Prostate gland (tissue), 2 donors: ENCODE results near the gene RHCE. TPM values are rescaled to one million over a fixed set of nuclear protein-coding genes. Genes with fewer than 3 reads are reported as not detected.
A peak's percentile ranks its signal among the peaks of the same experiment; 100 is the strongest.
"Not testable (repeated sequence)": the region's sequence is repeated elsewhere in the genome, so short reads cannot be mapped to it uniquely, and the experiment has no call there.

ENCODE experiments used
- DNase-seq: peaks from one replicate; pipeline ENCODE4 v3.0.0-alpha.2; 2019; ENCODE audit warnings: low spot score
- H3K27ac ChIP-seq, 2 donors: fragments of 200-600 bp; sonication (generic); 2 replicates each; pipeline ENCODE4 v1.5.1; 2017 to 2019
- H3K27me3 ChIP-seq: fragments of 200-600 bp; sonication (generic); replicated peaks from 2 replicates; pipeline ENCODE4 v1.5.1; 2019; ENCODE audit not compliant: insufficient read depth
- H3K36me3 ChIP-seq, 2 donors: fragments of 200-600 bp; sonication (generic); 1 replicate in 1 of 2; 2 replicates in 1 of 2; pipeline versions ENCODE4 v1.5.1 to v1.8.1; 2017 to 2019
- H3K4me1 ChIP-seq: fragments of 200-600 bp; sonication (generic); replicated peaks from 2 replicates; pipeline ENCODE4 v1.5.1; 2019
- H3K4me3 ChIP-seq, 2 donors: fragments of 200-600 bp; sonication (generic); 2 replicates each; pipeline ENCODE4 v1.5.1; 2017 to 2019
- H3K9me3 ChIP-seq: fragments of 200-600 bp; sonication (generic); 2 replicates; pipeline ENCODE4 v1.5.1; 2017
- POLR2A ChIP-seq: fragments of 450-650 bp; IDR thresholded peaks from one replicate; pipeline ENCODE4 v1.6.1; 2016; ENCODE audit warnings: antibody characterized with exemption, mild to moderate bottlenecking
- POLR2AphosphoS5 ChIP-seq: sonication (generic); formaldehyde crosslinking; IDR thresholded peaks from one replicate; pipeline ENCODE4 v1.6.1; 2017; ENCODE audit warnings: antibody characterized with exemption
- WGBS: methylation state at CpG from one replicate; pipeline ENCODE4 v1.1.5; 2018; 5-methylcytosine and 5-hydroxymethylcytosine counted together
- intact Hi-C: fragments of 100-400 bp; cut with DNase I; formaldehyde crosslinking; loops from one replicate; pipeline ENCODE4 v1.14.2; 2022
- total RNA-seq, 2 donors: library from RNA; depleted of rRNA; stranded (reverse); fragments of >200 nt; gene quantifications; one replicate each; pipeline ENCODE4 v1.1.0, GENCODE V29; 2016
- TF ChIP-seq, protein P1 (sequence below), 4 experiments: fragments of 200-600 bp in 2 of 4; fragments of 450-650 bp in 2 of 4; sonication (generic) in 2 of 4; IDR thresholded peaks; 1 replicate in 3 of 4; 2 replicates in 1 of 4; pipeline ENCODE4 v1.5.1; 2016 to 2019; ENCODE audit warnings: antibody characterized with exemption in 4 of 4, mild to moderate bottlenecking in 2 of 4, moderate library complexity in 2 of 4

Gene RHCE
- total RNA-seq, 2 donors from 2014 or later = 2.4 to 3.9 TPM

DNA sequence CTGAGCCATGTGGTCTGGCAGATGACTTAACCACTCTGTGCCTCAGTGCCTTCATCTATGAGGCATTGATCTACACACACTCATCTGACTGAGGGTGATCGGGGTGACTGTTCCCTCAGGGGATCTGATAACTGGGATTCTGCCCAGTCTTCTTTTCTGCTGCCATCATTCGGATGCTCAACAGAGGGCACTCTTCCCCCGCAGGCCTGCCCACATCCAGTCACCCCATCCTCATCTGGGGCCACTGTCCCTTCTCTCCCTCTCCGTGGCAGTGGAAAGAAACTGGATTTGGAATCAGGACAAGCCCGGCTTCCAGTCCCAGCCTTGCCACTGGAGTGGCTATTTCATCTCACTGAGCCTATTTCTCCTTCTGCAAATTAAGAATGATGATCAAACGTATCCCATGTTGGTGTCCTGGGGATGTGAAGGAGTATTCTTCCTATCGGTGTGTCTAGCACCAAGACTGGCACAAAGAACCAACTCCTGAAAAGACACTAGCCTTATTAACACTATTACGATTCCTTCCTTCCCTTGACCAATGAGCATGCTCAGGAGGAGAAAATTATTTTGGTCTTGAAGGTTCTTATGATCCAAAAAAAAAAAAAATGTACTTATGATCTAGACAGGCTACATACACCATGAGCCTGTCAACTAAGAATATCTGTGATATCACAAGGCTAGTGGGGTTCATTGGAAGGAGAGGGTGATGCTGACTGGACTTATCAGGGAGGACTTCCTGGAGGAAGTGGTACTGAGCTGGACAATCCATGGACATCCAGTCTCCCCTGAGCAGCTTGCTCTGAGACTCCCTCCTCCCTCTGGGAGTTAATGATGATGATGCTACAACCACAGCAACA is 17.4 kb downstream of the RHCE start:
- TF ChIP-seq, protein P1, sequence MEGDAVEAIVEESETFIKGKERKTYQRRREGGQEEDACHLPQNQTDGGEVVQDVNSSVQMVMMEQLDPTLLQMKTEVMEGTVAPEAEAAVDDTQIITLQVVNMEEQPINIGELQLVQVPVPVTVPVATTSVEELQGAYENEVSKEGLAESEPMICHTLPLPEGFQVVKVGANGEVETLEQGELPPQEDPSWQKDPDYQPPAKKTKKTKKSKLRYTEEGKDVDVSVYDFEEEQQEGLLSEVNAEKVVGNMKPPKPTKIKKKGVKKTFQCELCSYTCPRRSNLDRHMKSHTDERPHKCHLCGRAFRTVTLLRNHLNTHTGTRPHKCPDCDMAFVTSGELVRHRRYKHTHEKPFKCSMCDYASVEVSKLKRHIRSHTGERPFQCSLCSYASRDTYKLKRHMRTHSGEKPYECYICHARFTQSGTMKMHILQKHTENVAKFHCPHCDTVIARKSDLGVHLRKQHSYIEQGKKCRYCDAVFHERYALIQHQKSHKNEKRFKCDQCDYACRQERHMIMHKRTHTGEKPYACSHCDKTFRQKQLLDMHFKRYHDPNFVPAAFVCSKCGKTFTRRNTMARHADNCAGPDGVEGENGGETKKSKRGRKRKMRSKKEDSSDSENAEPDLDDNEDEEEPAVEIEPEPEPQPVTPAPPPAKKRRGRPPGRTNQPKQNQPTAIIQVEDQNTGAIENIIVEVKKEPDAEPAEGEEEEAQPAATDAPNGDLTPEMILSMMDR (IDR thresholded peaks at IDR 0.05) = peak in 1 of 4 experiments; percentile 33
- intact Hi-C loops = loop anchor here (10.0 kb wide), 1 partner anchor 402 kb away; the partner anchor contains the start of gene SELENON
- WGBS = 21% methylated on average over 7 of the region's 8 CpGs
- H3K27ac ChIP-seq, H3K9me3 ChIP-seq, H3K36me3 ChIP-seq, H3K27me3 ChIP-seq, DNase-seq, H3K4me3 ChIP-seq, H3K4me1 ChIP-seq: not testable (repeated sequence)

DNA sequence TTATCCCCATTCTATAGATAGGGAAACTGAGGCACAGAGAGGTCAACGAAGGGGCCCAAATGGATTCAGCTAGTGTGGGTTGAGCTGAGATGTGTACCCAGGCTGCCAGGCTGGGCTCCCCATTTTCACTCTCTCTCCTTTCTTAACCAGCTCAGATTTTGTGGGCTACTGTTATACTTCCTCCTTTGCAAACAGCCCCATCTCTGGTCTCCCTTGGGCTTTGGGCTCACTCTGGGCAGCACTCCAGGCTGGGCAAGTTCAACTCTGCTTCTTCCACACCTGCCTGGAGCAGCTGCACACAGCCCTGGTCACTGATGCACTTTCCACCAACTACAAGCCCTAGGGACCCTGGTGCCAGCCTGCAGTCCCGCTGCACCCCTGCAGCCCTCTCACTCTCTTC is 22.5 kb downstream of the RHCE start:
- no CpG with 5 or more reads among the region's 2 CpGs for WGBS
- H3K4me3 ChIP-seq, H3K4me1 ChIP-seq, H3K27me3 ChIP-seq, intact Hi-C loops, DNase-seq, H3K36me3 ChIP-seq, H3K27ac ChIP-seq, H3K9me3 ChIP-seq: not testable (repeated sequence)

DNA sequence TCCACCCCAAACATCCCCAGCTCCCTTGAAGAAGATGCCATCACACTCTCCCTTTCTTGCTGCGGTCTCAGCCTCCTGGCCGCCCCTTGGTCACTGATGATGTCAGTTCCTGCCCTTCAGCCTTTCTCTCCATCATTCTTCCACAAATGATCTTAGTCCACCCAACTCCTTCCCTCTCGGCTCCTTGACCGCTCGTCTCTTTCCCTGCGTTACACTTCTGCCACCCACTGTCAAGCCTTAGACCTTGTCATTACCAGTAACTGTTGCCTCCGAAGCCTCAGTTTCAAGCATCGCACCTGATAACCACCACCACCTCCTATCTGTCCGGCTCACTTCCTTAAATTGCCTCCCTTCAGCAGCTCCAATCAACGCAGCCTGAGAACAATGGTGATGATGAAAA is 23.1 kb downstream of the RHCE start:
- H3K27me3 ChIP-seq, DNase-seq, intact Hi-C loops, H3K27ac ChIP-seq, H3K9me3 ChIP-seq, H3K4me3 ChIP-seq, H3K4me1 ChIP-seq, H3K36me3 ChIP-seq: not testable (repeated sequence)
- WGBS = 55% methylated on average over 6 of the region's 10 CpGs

DNA sequence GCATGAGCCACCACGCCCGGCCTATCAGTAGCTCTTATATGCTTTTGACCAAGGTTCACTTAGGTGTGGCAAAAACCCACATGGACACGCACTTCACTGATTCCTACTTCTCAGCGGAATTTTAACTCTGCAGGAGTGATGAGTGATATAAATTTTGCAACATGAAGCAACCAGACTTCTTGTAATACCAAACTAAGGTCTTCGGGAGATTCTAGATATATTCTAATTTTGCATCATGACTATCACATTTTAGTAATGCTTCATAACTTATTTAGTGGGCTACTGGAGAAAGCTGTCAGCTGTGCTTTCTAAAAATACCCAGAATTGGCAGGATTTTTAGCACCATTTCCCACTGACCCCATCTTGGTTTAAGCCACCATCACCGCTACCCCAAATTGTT is 27.8 kb downstream of the RHCE start:
- H3K4me1 ChIP-seq = no peaks in the 10 kb centered on the region
- no peaks in the 10 kb centered on the region for H3K36me3 ChIP-seq
- no peaks in the 10 kb centered on the region for H3K9me3 ChIP-seq
- no peaks in the 10 kb centered on the region for H3K27me3 ChIP-seq
- H3K27ac ChIP-seq = no peak overlapping the region
- intact Hi-C loops = no loop called here
- 96% methylated on average over 6 of the region's 6 CpGs for whole genome bisulfite sequencing
- no peak for DNase-seq
- H3K4me3 ChIP-seq = no peak overlapping the region
- TF ChIP-seq POLR2AphosphoS5 = no peak
- TF ChIP-seq, protein P1 (IDR thresholded peaks at IDR 0.05) = no peak
- TF ChIP-seq POLR2A = no peak

DNA sequence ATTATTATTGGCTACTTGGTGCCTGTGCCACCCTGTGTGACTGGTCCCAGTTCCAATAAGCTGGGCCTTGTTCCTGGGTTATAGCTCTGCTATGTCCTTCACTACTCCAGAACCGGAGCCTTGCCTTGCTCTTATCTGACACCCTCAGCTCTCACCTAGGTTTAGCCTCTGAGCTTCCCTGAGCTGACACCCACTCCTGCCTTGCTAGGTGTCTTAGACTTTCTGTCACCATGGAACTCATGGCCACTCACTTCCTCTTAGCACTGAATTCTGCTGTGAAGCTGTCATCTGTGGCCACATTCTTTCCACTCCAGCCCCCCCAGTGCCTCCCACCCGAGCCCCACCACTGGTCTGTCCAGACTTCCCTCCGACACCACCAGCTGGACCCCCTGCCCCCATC is 30.9 kb downstream of the RHCE start:
- H3K4me3 ChIP-seq, H3K36me3 ChIP-seq, intact Hi-C loops, H3K4me1 ChIP-seq, H3K27me3 ChIP-seq, DNase-seq, H3K27ac ChIP-seq, H3K9me3 ChIP-seq: not testable (repeated sequence)
- WGBS = 81% methylated on average over 3 of the region's 3 CpGs

DNA sequence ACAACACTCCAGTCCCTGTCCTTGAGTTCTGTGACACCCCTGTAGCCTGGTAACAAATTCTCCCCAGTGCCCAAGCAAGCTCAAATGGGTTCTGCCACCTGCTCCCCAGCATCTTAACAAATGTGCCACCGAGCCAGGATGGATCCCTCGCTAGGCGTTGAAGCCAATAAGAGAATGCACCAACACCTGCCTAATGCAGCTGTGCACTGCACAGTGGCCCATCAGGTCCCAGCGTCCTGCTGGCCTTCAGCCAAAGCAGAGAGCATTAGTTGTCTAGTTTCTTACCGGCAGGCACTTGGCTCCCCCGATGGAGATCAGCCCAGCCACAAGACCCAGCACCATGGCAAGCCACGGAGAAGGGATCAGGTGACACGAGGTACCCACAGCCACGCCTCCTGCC is 31.9 kb downstream of the RHCE start:
- WGBS = 43% methylated on average over 7 of the region's 9 CpGs
- not testable (repeated sequence) for H3K9me3 ChIP-seq

DNA sequence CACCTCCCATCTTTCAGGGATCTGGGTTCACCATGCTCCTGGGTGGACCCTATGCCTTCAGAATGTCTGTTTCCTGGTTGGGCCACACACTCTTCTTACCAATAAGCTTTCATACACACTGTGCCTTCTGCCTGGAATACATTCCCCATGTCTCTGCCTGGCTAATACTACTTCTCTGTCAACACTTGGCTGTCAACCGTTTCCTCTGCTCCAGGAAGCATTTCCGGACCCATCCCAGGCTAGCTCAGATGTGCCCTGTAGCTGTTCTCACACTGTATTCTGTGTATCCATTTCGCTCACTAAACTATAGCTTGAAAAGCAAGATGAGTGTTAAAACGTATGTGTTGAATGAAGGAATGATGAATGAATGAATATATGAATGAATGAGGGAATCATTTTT is 33.5 kb downstream of the RHCE start:
- 72% methylated on average over 4 of the region's 4 CpGs for WGBS
- H3K9me3 ChIP-seq, H3K4me1 ChIP-seq, intact Hi-C loops, DNase-seq, H3K4me3 ChIP-seq, H3K27ac ChIP-seq, H3K27me3 ChIP-seq, H3K36me3 ChIP-seq: not testable (repeated sequence)

More for the DNA sequence above, 31.9 kb downstream of the RHCE start:
- intact Hi-C loops, H3K4me1 ChIP-seq, H3K27me3 ChIP-seq, H3K4me3 ChIP-seq, H3K27ac ChIP-seq, H3K36me3 ChIP-seq, DNase-seq: not testable (repeated sequence)

DNA sequence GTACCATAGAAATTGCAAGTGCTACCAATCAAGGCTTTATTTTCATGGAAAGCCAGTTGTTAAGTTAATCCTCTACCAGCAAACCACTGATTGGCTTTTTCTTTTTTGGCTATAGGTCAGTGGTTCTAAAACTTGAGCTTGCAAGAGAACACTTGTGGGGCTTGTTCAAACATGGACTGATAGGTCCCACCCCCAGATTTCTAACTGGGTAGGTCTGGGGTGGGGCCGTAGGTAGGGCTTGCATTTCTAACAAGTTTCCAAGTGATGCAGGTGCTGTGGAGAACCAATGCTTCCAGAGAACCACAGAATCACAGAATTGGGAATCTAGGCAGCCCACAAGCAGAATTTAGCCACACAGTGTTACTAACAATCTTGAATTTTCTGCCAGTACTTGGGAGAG is 36.8 kb downstream of the RHCE start:
- intact Hi-C loops, DNase-seq, H3K9me3 ChIP-seq, H3K4me3 ChIP-seq, H3K27me3 ChIP-seq, H3K36me3 ChIP-seq, H3K4me1 ChIP-seq, H3K27ac ChIP-seq: not testable (repeated sequence)
- no CpG with 5 or more reads among the region's 1 CpG for WGBS

DNA sequence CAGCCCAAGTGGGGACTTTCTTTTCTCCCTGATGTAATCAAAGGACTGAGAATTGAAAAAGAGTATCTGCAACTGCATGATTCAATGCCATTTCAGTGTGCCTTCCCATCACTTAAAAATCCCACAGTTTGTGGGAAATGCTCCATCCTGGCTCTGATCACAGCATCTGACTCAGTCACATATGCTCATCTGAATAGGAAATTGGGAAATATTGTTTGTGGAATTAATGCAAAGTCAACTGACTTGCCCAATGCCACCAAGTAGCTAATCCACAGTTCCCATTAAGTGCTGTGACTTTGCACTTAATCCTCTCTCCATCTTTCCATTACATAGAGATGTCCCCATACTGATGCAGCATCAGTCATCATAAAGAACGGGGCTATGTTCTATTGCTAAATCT is 37.5 kb downstream of the RHCE start:
- H3K4me1 ChIP-seq, H3K27ac ChIP-seq, H3K27me3 ChIP-seq, intact Hi-C loops, H3K4me3 ChIP-seq, DNase-seq, H3K9me3 ChIP-seq, H3K36me3 ChIP-seq: not testable (repeated sequence)
- 92% methylated on average over 1 of the region's 1 CpG for WGBS

DNA sequence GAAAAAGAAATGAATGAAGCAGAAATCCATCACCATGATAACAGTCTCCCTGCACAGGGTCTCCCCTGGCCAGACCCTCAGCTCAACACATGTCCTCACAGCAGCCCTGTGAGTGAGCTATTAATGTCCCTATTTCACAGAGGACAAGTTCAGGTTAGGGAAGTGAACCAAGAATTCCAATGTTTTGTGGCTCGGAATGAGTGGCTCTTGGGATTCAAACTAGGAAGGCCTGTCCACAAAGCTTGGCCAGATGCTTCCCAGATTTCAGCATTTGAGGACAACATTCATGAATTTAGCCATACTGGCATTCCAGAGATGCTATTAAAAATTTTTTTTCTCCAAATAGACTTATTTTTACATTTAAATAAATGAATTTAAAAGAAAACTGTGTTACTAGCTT is 38.1 kb downstream of the RHCE start:
- H3K36me3 ChIP-seq, H3K27me3 ChIP-seq, DNase-seq, intact Hi-C loops, H3K4me1 ChIP-seq, H3K9me3 ChIP-seq, H3K27ac ChIP-seq, H3K4me3 ChIP-seq: not testable (repeated sequence)
- 94% methylated on average over 1 of the region's 1 CpG for WGBS

DNA sequence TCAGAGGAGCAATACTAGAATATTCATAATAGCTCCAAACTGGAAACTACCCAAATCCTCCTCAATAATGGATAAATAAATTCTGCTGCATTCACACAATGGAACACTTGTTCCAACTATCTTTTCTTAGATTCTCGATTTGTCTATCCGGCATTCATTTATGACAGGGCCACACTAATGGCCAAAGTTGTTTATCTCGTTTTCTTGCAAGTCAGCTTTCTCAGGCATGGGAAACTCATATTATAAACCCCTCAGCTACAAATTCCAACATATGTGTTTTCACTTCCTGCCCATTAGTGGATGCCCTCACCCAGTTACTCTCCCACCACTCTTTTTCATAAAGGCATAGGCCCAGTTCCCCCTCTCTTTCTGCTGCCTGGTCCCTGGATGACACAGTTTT is 42.3 kb downstream of the RHCE start:
- H3K4me1 ChIP-seq, intact Hi-C loops, H3K36me3 ChIP-seq, H3K27ac ChIP-seq, H3K27me3 ChIP-seq, H3K4me3 ChIP-seq, H3K9me3 ChIP-seq, DNase-seq: not testable (repeated sequence)
- 64% methylated on average over 3 of the region's 3 CpGs for WGBS
